Neural progenitor cell (in vitro differentiated cells): Measurements from ENCODE around the gene NT5C2. TPM values are rescaled to one million over a fixed set of nuclear protein-coding genes. Genes with fewer than 3 reads are reported as not detected.
A peak's percentile ranks its signal among the peaks of the same experiment; 100 is the strongest.

ENCODE experiments used
- DNase-seq: peaks from one replicate; pipeline ENCODE4 v3.0.0-alpha.2; 2016; ENCODE audit warnings: low spot score
- H2AFZ ChIP-seq: fragments of 200-600 bp; sonication (generic); replicated peaks from 2 replicates; pipeline ENCODE4 v1.6.1; 2016; ENCODE audit warnings: antibody characterized with exemption
- H3F3A ChIP-seq: fragments of 200-600 bp; sonication (generic); 2 replicates; pipeline ENCODE4 v1.6.1; 2016; ENCODE audit warnings: antibody characterized with exemption, low read depth
- H3K27ac ChIP-seq: fragments of 200-600 bp; sonication (generic); 2 replicates; pipeline ENCODE4 v1.5.1; 2016; ENCODE audit warnings: mild to moderate bottlenecking
- H3K27me3 ChIP-seq: fragments of 200-600 bp; sonication (generic); 2 replicates; pipeline ENCODE4 v1.6.1; 2016; ENCODE audit warnings: mild to moderate bottlenecking, moderate library complexity
- H3K36me3 ChIP-seq: fragments of 200-600 bp; sonication (generic); 2 replicates; pipeline ENCODE4 v1.5.1; 2016
- H3K4me1 ChIP-seq: fragments of 200-600 bp; sonication (generic); 2 replicates; pipeline ENCODE4 v1.6.1; 2016; ENCODE audit warnings: mixed run types
- H3K4me2 ChIP-seq: fragments of 200-600 bp; sonication (generic); 2 replicates; pipeline ENCODE4 v1.6.1; 2016
- H3K4me3 ChIP-seq: fragments of 200-600 bp; sonication (generic); 2 replicates; pipeline ENCODE4 v1.5.1; 2016
- H3K79me2 ChIP-seq: fragments of 200-600 bp; sonication (generic); 2 replicates; pipeline ENCODE4 v1.6.1; 2016; ENCODE audit warnings: low read depth
- H3K9ac ChIP-seq: fragments of 200-600 bp; sonication (generic); 2 replicates; pipeline ENCODE4 v1.6.1; 2016
- H3K9me3 ChIP-seq: fragments of 200-600 bp; sonication (generic); 2 replicates; pipeline ENCODE4 v1.5.1; 2016; ENCODE audit warnings: low read depth
- H4K20me1 ChIP-seq: fragments of 200-600 bp; sonication (generic); 2 replicates; pipeline ENCODE4 v1.6.1; 2016; ENCODE audit warnings: low read depth
- H3K27ac Mint-ChIP-seq: 3 replicates; pipeline ENCODE4 v1.8.0; 2021; ENCODE audit warnings: mixed read lengths
- H3K27me3 Mint-ChIP-seq: 2 replicates; pipeline ENCODE4 v1.8.0; 2022; ENCODE audit warnings: low read depth, mild to moderate bottlenecking, inconsistent platforms, moderate library complexity, mixed read lengths; ENCODE audit not compliant: insufficient read depth
- H3K36me3 Mint-ChIP-seq: 3 replicates; pipeline ENCODE4 v1.8.0; 2021; ENCODE audit warnings: mixed read lengths
- H3K4me1 Mint-ChIP-seq: 3 replicates; pipeline ENCODE4 v1.8.0; 2021; ENCODE audit warnings: mixed read lengths
- H3K4me3 Mint-ChIP-seq: 3 replicates; pipeline ENCODE4 v1.8.0; 2021; ENCODE audit warnings: mild to moderate bottlenecking, moderate library complexity, mixed read lengths
- H3K9me3 Mint-ChIP-seq: 3 replicates; pipeline ENCODE4 v1.8.0; 2020; ENCODE audit warnings: mixed read lengths
- EZH2 ChIP-seq: fragments of 200-600 bp; sonication (generic); IDR thresholded peaks from 2 replicates; pipeline ENCODE4 v1.6.1; 2017; ENCODE audit warnings: antibody characterized with exemption, mild to moderate bottlenecking, moderate library complexity
- EZH2phosphoT487 ChIP-seq: fragments of 200-600 bp; sonication (generic); IDR thresholded peaks from 2 replicates; pipeline ENCODE4 v1.6.1; 2017; ENCODE audit warnings: antibody characterized with exemption
- total RNA-seq: library from RNA; depleted of rRNA; stranded (reverse); fragments of >200 nt; gene quantifications from 2 replicates; pipeline ENCODE4 v1.2.3, GENCODE V29; 2015; ENCODE audit warnings: low replicate concordance
- TF ChIP-seq, protein P1 (sequence below): fragments of 200-600 bp; sonication (generic); IDR thresholded peaks from 2 replicates; pipeline ENCODE4 v1.5.1; 2017; ENCODE audit warnings: antibody characterized with exemption, mild to moderate bottlenecking

Gene NT5C2
- total RNA-seq, 1 donor from 2014 or later: 63.6 TPM

DNA sequence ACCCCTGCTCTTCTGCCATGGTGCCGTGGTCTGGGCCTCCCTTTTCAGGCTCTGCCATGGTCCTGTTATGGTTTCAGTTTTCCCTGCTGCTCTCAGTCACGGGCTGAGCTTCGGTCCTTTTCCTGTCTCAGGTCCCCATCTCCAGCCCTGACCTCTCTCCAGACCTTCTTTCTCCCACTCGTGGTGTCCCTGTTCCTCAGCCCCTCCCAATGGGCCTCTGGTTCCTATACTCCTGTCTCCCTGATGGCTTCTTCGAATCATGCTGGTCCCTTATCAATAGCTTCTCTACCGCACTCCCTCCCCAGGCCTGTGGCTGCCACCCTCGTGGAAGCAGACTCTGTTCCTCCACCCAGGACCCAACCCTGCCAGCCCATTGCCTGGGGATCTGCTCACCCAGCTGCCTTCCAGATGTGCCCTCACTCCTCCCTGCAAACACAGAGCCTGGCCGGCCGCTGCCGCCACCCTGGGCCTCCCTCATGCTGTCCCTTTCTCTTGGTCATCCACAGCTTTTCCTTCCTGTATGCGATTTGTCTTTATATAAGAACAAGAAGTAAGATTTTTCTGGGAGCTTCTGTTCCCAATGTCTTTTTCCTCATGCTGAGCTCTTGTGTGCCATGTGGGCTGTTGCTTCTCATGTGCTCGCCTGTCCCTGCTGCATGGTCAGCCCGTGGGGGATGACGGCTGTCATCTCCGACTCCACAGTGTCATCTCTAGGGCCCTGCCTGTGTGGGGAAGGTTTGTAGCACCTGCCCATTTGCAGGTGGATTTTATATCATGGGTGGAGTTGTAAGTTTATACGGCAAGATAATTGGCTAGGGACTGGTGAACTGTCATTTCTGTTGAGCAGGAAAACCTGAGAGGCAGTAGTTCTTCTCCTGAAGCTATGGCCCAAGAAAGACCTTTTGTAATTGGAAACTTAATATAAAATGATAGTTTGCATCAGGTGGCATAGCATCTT, 126.7 kb downstream of the NT5C2 start:
- H3K4me3 ChIP-seq: no peak overlapping the region
- Mint-ChIP-seq H3K9me3 (no peaks in the 10 kb centered on the region), H3K27ac (no peak overlapping the region), H3K27me3 (no peaks in the 10 kb centered on the region), H3K4me3 (no peak overlapping the region), H3K4me1 (no peaks in the 10 kb centered on the region), H3K36me3 (no peaks in the 10 kb centered on the region)
- no peaks in the 10 kb centered on the region for H3K79me2 ChIP-seq
- no peaks in the 10 kb centered on the region for H4K20me1 ChIP-seq
- H3K9ac ChIP-seq: no peak overlapping the region
- H3K4me1 ChIP-seq: peaks cover 5% of the 10 kb centered on the region
- no peaks in the 10 kb centered on the region for H3F3A ChIP-seq
- TF ChIP-seq EZH2: no peak
- TF ChIP-seq, protein P1, sequence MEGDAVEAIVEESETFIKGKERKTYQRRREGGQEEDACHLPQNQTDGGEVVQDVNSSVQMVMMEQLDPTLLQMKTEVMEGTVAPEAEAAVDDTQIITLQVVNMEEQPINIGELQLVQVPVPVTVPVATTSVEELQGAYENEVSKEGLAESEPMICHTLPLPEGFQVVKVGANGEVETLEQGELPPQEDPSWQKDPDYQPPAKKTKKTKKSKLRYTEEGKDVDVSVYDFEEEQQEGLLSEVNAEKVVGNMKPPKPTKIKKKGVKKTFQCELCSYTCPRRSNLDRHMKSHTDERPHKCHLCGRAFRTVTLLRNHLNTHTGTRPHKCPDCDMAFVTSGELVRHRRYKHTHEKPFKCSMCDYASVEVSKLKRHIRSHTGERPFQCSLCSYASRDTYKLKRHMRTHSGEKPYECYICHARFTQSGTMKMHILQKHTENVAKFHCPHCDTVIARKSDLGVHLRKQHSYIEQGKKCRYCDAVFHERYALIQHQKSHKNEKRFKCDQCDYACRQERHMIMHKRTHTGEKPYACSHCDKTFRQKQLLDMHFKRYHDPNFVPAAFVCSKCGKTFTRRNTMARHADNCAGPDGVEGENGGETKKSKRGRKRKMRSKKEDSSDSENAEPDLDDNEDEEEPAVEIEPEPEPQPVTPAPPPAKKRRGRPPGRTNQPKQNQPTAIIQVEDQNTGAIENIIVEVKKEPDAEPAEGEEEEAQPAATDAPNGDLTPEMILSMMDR: no peak
- TF ChIP-seq EZH2phosphoT487: no peak
- no peak overlapping the region for H3K27ac ChIP-seq
- no peak for DNase-seq
- H3K27me3 ChIP-seq: no peaks in the 10 kb centered on the region
- no peaks in the 10 kb centered on the region for H3K36me3 ChIP-seq
- no peaks in the 10 kb centered on the region for H3K9me3 ChIP-seq
- no peak overlapping the region for H3K4me2 ChIP-seq
- H2AFZ ChIP-seq: no peak overlapping the region

DNA sequence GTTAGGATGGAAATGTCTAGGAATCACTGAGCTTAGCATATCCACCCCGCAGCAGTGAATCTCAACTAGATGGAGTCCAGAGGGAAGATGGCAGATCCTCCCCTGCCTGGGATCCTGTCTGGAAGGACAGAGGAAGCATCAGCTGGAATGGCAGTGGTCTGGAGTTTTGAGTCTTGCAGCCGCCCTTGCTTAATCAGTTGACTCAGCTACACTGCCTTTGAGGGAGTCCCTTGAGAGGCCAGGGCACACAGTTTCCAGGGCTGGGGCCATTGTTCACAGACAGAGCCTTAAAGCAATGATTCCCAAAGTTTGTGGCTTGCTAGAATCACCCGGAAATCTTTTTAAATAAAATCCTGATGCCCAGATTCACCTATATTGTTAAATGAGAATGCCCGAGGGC, 128.1 kb downstream of the NT5C2 start:
- Mint-ChIP-seq H3K27me3 (no peaks in the 10 kb centered on the region), H3K4me1 (no peaks in the 10 kb centered on the region), H3K9me3 (no peaks in the 10 kb centered on the region), H3K4me3 (no peak overlapping the region), H3K36me3 (no peaks in the 10 kb centered on the region), H3K27ac (no peak overlapping the region)
- peaks cover 5% of the 10 kb centered on the region for H3K4me1 ChIP-seq
- no peak overlapping the region for H3K9ac ChIP-seq
- H3K36me3 ChIP-seq: no peaks in the 10 kb centered on the region
- no peak overlapping the region for H2AFZ ChIP-seq
- DNase-seq: no peak
- TF ChIP-seq, protein P1: no peak
- no peak for TF ChIP-seq EZH2
- no peaks in the 10 kb centered on the region for H3K27me3 ChIP-seq
- H3F3A ChIP-seq: no peaks in the 10 kb centered on the region
- no peak overlapping the region for H3K27ac ChIP-seq
- no peak overlapping the region for H3K4me3 ChIP-seq
- no peaks in the 10 kb centered on the region for H3K9me3 ChIP-seq
- no peak overlapping the region for H3K4me2 ChIP-seq
- no peaks in the 10 kb centered on the region for H4K20me1 ChIP-seq
- no peaks in the 10 kb centered on the region for H3K79me2 ChIP-seq

- no peak for TF ChIP-seq EZH2
- TF ChIP-seq, protein P1: peak; percentile 26
- Histone ChIP-seq H3K4me2 (no peak overlapping the region), H3K27ac (no peak overlapping the region), H3F3A (no peaks in the 10 kb centered on the region), H4K20me1 (no peaks in the 10 kb centered on the region), H3K4me3 (no peak overlapping the region), H3K4me1 (peaks cover 5% of the 10 kb centered on the region), H3K27me3 (no peaks in the 10 kb centered on the region), H3K36me3 (no peaks in the 10 kb centered on the region), H3K9me3 (no peaks in the 10 kb centered on the region), H3K9ac (no peak overlapping the region), H2AFZ (no peak overlapping the region), H3K79me2 (no peaks in the 10 kb centered on the region)
- Mint-ChIP-seq H3K4me1 (no peaks in the 10 kb centered on the region), H3K27ac (no peak overlapping the region), H3K9me3 (no peaks in the 10 kb centered on the region), H3K36me3 (no peaks in the 10 kb centered on the region), H3K27me3 (no peaks in the 10 kb centered on the region), H3K4me3 (no peak overlapping the region)
- no peak for DNase-seq
Observed at GRCh38 chr10:103062854-103063590, 130.1 kb downstream of the NT5C2 start.
